ENCODE data around the gene EFCC1. TPM values are rescaled to one million over a fixed set of nuclear protein-coding genes. Genes with fewer than 3 reads are reported as not detected.

The EFCC1 gene
- polyA plus RNA-seq, 2 of the 4 experiments (the other 2 are of a cell fraction) = 0.04 TPM; not detected in 1

DNA sequence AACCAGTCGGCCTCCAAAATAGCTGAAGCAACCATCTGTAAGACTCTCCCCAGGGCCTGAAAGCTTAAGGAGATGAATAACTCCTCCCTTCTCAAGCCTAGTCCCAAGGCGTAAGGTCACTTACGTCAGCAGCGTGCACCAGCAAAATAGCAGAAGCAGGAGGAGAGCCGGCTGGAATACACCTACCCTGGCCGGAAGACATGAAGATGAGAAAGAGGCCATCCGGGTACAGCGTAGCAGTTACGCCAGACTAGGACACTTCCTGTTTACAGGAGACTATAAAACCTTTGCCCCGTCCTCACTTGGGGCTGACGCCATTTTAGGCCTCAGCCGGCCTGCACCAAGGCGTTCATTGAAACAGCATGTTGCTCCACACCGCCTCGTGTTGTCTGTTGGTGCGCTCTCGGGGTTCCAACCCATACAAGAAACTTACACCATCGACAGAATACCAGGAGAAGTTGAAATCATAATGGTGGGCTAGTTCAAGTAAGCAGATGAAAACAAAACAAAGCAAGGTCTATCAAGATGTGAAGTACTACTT is 9.7 kb upstream of the EFCC1 start:
- no peak for DNase-seq (ENCODE audit: low read depth in 1 of 2, low spot score in 1 of 2)
- no peak for ATAC-seq
- Histone ChIP-seq H3K4me1 (no peaks in the 10 kb centered on the region), H3K4me2 (no peak overlapping the region), H3K27ac (no peak overlapping the region), H3K4me3 (no peak overlapping the region), H3K9me3 (no peaks in the 10 kb centered on the region)
- TF ChIP-seq, protein P1, sequence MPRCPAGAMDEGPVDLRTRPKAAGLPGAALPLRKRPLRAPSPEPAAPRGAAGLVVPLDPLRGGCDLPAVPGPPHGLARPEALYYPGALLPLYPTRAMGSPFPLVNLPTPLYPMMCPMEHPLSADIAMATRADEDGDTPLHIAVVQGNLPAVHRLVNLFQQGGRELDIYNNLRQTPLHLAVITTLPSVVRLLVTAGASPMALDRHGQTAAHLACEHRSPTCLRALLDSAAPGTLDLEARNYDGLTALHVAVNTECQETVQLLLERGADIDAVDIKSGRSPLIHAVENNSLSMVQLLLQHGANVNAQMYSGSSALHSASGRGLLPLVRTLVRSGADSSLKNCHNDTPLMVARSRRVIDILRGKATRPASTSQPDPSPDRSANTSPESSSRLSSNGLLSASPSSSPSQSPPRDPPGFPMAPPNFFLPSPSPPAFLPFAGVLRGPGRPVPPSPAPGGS (IDR thresholded peaks at IDR 0.05) = no peak
- no peak for TF ChIP-seq ESRRA (IDR thresholded peaks at IDR 0.05; ENCODE audit: borderline replicate concordance, low read length)
- no peak for TF ChIP-seq PHF8 (IDR thresholded peaks at IDR 0.05; ENCODE audit: borderline replicate concordance, low read depth)
- TF ChIP-seq HDAC2 (IDR thresholded peaks at IDR 0.05) = no peak
- TF ChIP-seq, protein P2, sequence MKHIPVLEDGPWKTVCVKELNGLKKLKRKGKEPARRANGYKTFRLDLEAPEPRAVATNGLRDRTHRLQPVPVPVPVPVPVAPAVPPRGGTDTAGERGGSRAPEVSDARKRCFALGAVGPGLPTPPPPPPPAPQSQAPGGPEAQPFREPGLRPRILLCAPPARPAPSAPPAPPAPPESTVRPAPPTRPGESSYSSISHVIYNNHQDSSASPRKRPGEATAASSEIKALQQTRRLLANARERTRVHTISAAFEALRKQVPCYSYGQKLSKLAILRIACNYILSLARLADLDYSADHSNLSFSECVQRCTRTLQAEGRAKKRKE (CRISPR knock-in tag; IDR thresholded peaks at IDR 0.05; ENCODE audit: low read depth) = no peak
- TF ChIP-seq MYC (IDR thresholded peaks at IDR 0.05; ENCODE audit: borderline replicate concordance, low read length) = no peak
- TF ChIP-seq CBX2 (IDR thresholded peaks at IDR 0.05; ENCODE audit: borderline replicate concordance, low read depth) = no peak
- TF ChIP-seq ZFP36 (IDR thresholded peaks at IDR 0.05; ENCODE audit: borderline replicate concordance, partially characterized antibody) = no peak
- no peak for TF ChIP-seq HOXB13 (CRISPR knock-in tag; IDR thresholded peaks at IDR 0.05; ENCODE audit: low read depth)
- no peak for TF ChIP-seq FOSL2 (IDR thresholded peaks at IDR 0.05)
- TF ChIP-seq FOSL2 (CRISPR knock-in tag; IDR thresholded peaks at IDR 0.05) = no peak
- TF ChIP-seq, protein P3, sequence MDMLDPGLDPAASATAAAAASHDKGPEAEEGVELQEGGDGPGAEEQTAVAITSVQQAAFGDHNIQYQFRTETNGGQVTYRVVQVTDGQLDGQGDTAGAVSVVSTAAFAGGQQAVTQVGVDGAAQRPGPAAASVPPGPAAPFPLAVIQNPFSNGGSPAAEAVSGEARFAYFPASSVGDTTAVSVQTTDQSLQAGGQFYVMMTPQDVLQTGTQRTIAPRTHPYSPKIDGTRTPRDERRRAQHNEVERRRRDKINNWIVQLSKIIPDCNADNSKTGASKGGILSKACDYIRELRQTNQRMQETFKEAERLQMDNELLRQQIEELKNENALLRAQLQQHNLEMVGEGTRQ (IDR thresholded peaks at IDR 0.05) = no peak
- no peak for TF ChIP-seq JUN (IDR thresholded peaks at IDR 0.05)
- no peak for TF ChIP-seq SREBF2 (IDR thresholded peaks at IDR 0.05)
- TF ChIP-seq FOSB (CRISPR knock-in tag; IDR thresholded peaks at IDR 0.05) = no peak
- no peak for TF ChIP-seq NFE2L2 (conservative IDR thresholded peaks at IDR 0.05; ENCODE audit: low read length)
- TF ChIP-seq GATA3 (IDR thresholded peaks at IDR 0.05; ENCODE audit: borderline replicate concordance) = no peak
- TF ChIP-seq HEYL (CRISPR knock-in tag; IDR thresholded peaks at IDR 0.05) = no peak
- TF ChIP-seq CHD4 (IDR thresholded peaks at IDR 0.05; ENCODE audit: borderline replicate concordance) = no peak
- TF ChIP-seq, protein P4, sequence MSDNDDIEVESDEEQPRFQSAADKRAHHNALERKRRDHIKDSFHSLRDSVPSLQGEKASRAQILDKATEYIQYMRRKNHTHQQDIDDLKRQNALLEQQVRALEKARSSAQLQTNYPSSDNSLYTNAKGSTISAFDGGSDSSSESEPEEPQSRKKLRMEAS (IDR thresholded peaks at IDR 0.05) = no peak
- POLR2A ChIA-PET = no interaction called here
- CTCF ChIA-PET = interaction anchor here (0.5 to 2.0 kb wide), 2 partner anchors 21 to 129 kb away, joined by 3 to 8 read pairs; no protein-coding TSS in a partner anchor
- WGBS (ENCODE audit: missing lambda C conversion rate) = 88% methylated on average over 18 of the region's 18 CpGs
- FAIRE-seq = no peak

DNA sequence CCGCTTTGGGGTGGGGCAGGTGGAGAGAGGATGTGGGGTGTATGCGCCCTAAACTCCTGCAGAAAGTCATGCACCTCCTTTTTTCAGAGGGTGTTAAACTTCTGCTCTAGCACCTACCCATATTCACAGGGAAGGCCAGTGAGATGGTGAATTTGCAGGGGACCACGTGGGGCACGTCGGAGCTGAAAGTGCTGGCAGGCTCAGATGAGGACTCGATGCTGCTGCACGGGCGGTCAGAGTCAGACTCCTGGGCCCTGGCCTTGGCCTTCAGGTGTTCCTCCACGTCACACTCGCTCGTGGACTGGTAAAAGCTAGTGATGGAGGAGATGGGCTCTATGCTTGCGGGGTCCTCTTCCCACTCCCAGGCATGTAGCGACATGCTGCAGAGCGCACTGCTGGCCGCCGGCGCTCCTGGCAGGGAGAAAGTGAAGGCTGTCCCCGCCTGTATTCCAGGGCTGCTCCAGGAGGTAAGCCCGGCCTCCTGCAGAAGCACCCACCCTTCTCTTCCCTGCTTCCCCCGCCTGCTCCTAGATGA is 8.1 kb upstream of the EFCC1 start:
- POLR2A ChIA-PET = no interaction called here
- no peak overlapping the region for H3K4me3 ChIP-seq
- FAIRE-seq = no peak

More for the DNA sequence above, 8.1 kb upstream of the EFCC1 start:
- H3K4me1 ChIP-seq = no peaks in the 10 kb centered on the region
- TF ChIP-seq NFE2L2 (conservative IDR thresholded peaks at IDR 0.05; ENCODE audit: low read length) = no peak
- TF ChIP-seq CEBPB (IDR thresholded peaks at IDR 0.05) = no peak
- TF ChIP-seq, protein P1 (IDR thresholded peaks at IDR 0.05) = no peak
- no peak for TF ChIP-seq PHF8 (IDR thresholded peaks at IDR 0.05; ENCODE audit: borderline replicate concordance, low read depth)
- TF ChIP-seq, protein P5, sequence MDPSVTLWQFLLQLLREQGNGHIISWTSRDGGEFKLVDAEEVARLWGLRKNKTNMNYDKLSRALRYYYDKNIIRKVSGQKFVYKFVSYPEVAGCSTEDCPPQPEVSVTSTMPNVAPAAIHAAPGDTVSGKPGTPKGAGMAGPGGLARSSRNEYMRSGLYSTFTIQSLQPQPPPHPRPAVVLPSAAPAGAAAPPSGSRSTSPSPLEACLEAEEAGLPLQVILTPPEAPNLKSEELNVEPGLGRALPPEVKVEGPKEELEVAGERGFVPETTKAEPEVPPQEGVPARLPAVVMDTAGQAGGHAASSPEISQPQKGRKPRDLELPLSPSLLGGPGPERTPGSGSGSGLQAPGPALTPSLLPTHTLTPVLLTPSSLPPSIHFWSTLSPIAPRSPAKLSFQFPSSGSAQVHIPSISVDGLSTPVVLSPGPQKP (IDR thresholded peaks at IDR 0.05; ENCODE audit: low read depth, low read length) = no peak
- no peak for TF ChIP-seq MAFK (IDR thresholded peaks at IDR 0.05; ENCODE audit: partially characterized antibody)
- TF ChIP-seq, protein P4 (IDR thresholded peaks at IDR 0.05) = no peak
- no peak overlapping the region for H3K4me2 ChIP-seq
- H3K27ac ChIP-seq = no peak overlapping the region
- H3K9me3 ChIP-seq = no peaks in the 10 kb centered on the region
- CTCF ChIA-PET = interaction anchor here (1.0 to 2.0 kb wide), 2 partner anchors 22 to 34 kb away, joined by 3 to 8 read pairs; no protein-coding TSS in a partner anchor
- ATAC-seq = no peak; a peak in 1 of 6 replicates
- DNase-seq (ENCODE audit: low read depth in 1 of 2, low spot score in 1 of 2) = no peak
- 90% methylated on average over 14 of the region's 20 CpGs for WGBS (ENCODE audit: missing lambda C conversion rate)
